AG08396 (cell line): ENCODE measurements around the gene PCDH15.
A peak's percentile ranks its signal among the peaks of the same experiment; 100 is the strongest.

Experiments
- DNase-seq: peaks from one replicate; pipeline ENCODE4 v3.0.0; 2012; ENCODE audit warnings: low spot score, mixed read lengths

Gene PCDH15

DNA sequence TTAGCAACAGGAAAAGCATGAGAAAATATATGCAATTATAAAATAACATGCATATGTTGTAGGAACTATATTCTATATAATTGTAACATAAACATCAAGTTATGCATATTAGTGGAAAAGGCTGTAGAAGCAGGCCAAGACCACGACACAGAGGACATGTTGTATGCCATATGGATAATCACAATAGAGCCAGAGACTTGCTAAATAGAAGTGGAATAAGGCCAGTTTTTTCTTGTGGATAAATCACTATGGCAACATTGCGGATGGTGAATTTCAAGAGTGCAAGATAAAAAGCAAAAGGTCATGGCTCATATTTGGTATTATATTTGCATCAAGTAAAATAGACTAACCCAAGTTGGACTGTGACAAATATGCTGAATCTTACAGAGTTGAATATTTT lies 93.0 kb downstream of the PCDH15 start:
- no peak for DNase-seq

DNA sequence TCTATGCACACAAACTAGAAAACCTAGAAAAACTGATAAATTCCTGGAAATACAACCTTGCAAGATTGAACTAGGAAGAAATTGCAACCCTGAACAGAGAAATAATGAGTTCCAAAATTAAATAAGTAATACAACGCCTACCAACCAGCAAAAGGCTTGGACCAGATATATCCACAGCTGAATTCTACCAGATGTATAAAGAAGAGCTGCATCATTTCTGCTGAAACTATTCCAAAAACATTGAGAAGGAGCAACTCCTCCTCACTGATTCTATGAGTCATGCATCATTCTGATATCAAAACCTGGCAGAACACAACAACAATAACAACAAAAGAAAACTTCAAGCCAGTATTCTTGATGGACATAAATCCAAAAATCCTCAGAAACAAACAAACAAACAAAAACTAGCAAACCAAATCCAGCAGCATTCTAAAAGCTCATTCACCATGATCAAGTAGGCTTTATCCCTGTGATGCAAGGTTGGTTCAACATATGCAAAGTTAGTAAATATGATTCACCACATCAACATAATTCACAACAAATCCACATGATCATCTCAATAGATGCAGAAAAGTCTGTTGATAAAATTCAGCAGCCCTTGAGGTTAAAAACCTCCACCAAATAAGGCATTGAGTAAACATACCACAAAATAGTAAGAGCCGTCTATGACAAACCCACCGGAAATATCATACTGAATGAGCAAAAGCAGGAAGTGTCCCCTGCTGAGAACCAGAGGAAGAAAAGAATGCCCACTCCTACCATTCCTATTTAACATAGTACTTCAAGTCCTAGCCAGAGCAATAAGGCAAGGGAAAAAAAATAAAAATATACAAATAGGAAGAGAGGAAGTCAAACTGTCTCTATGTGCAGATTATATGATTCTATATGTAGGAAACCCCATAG lies 98.2 kb downstream of the PCDH15 start:
- DNase-seq, result no peak

DNA sequence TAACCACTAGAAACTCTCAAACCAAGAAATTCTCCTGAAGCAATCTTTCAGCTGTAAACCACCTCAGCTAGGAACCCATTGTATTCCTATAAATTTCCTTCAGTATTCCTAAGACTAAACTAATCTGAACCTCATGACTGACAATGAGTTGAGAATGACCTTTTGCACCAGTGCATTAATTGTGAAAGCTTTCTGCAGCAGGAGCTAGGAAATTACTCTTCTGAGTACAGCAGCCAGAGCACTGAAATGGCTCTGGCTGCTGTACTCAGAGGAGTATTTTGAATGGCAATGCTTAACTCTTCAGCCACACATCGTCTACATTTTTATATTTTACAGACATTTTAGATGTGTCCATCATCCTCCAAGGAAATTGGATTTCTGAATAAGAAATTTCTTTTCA lies 109.7 kb downstream of the PCDH15 start:
- no peak for DNase-seq

DNA sequence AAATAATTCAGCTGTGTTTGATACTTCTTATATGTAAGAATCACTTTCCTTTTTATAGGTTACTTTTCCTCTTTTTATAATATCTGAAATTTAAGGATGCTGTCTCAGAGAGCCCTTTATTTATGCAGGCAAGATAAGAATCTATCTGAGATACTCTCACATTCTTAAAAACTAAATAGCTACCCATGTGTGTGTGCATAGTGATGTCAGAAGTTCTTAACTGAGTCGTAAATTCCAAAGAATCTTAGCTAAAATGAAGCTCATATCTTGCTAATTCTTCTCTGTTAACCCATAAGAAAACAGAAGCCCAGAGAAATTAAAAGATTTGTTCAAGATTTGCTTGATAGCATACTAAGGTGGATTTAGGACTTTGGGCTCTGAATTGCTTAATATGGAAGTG lies 118.5 kb downstream of the PCDH15 start:
- DNase-seq, result no peak

DNA sequence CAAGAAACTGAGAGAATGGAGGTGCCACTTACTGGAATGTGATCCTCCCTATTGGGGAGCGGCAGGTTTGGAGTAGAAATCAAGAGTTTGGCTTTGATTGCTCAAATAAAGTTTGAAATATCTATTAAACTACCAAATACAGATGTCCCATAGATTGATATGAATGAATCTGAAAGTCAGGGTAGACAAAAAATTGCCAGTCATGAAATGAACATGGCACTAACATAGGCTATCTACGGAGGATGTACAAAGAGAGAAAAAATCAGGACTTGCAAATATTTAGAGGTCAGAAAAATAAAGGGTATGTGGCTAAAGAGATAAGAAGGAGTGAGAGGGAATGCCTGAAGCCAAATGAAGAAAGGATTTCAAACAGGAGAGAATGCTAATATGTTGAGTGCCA lies 119.9 kb downstream of the PCDH15 start:
- no peak for DNase-seq

DNA sequence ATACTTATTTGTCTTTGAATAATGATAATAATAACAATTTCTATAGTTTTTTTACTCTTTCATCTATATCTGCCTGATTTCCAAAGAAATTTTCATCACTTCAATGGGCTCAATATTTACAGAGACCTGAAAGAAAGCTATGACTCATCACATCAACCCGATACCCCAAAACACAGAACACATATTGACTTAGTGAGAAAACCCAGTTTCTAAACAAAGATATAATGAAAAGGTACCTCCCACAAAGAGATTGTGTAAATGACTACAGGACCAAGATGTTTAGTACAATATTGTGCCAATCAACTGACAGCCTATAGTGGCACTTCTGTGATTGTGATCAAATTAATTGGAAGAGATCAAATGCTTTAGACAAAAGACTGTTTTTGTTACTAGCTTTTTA lies 133.9 kb downstream of the PCDH15 start:
- DNase-seq, result no peak

DNA sequence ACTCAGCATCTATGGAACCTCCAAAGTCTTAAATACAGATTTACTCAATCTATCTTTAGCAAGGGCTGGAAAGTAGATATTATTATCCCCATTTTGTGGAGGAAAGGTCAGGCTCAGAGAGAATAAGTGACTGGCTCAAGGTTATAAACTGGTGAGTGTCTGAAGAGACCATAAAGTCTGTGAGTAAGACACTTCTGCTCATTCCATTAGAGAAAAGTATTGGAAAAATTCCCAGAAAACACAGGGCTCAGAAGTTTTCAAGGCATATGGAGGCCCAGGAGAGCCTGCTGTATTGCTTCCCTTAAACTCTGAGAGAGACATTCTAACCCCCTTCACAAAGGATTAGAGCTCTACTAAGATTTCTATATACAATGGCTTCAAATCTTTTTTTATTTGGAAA lies 134.8 kb downstream of the PCDH15 start:
- DNase-seq, result no peak

DNA sequence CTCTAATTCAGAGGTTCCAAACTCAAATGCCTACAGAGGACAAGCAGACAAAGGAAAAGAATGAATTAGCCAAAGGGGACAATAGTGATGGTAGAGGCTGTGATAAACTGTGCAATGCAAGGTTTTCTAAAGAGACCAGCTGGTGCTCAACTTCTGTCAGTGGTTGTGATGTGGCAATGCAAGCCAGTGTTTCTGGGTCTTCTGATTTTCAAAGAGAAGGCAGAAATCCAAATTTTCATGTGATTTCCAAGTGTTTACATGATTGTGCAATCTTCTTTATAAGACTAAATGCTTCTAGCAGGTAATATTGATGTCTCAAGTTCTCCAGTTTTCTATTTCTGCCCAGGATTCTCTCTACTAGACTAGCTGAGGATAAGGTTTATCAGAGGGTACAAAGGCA lies 135.9 kb downstream of the PCDH15 start:
- no peak for DNase-seq

DNA sequence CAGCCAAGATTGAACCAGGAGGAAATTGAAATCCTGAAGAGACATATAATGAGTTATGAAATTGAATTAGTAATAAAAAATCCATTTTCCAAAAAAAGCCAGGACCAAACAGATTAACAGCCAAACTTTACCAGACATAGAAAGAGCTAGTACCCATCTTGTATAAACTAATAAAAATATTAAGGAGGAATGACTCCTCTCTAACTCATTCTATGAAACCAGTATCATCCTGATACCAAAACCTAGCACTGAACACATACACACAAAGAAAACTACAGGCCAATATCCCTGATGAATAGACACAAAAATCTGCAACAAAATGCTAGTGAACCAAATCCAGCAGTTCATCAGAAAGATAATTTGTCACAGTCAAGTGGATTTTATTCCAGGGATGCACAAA lies 140.6 kb downstream of the PCDH15 start:
- no peak for DNase-seq

DNA sequence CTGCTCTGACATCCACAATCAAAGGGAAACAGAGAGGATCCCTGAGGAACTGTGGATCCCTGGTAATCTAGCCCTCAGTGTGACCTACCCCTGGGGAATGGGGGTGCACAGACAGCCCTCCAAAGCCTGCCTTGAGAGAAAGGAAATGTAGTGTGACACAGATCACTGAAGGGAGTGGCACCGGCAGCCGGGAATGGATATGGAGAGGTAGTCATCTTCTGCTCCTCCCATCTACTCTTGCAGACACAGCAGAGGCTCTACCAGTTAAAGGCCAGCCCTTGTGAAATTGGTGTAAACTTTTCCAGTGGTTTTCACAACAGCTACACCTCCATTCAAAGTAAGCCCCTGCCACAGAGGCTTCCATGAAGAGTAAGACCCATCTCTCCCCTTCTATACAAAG lies 144.4 kb downstream of the PCDH15 start:
- peak; percentile 1 for DNase-seq

DNA sequence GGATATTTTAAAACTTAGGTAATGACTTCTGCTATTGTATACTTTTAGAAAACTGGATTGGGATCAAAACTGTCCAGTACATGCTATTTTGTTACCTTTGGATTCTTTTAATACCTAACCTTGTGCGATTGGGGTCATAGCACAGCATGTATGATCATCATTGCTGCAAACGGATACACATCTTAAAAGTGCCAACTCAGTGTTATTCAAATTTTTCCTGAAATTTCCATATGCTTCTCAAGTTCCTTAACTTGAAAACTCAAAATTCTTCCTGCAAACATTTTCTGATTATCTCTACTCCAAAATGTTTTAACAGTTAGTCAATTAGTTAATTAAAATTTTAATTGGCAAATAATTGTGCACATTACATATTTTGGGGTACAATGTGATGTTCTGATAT lies 147.5 kb downstream of the PCDH15 start:
- DNase-seq, result no peak

DNA sequence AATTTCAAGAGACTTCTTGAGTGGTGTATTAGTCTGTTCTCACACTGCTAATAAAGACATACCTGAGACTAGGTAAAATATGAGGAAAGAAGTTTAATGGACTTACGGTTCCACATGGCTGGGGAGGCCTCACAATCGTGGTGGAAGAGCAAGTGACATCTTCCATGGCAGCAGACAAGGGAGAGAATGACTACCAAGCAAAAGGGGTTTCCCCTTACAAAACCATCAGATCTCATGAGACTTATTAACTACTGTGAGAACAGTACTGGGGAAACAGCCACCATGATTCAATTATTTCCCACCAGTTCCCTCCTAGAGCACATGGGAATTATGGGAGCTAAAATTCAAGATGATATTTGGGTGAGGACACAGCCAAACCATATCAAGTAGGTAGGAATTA lies 150.5 kb downstream of the PCDH15 start:
- DNase-seq, result no peak

DNA sequence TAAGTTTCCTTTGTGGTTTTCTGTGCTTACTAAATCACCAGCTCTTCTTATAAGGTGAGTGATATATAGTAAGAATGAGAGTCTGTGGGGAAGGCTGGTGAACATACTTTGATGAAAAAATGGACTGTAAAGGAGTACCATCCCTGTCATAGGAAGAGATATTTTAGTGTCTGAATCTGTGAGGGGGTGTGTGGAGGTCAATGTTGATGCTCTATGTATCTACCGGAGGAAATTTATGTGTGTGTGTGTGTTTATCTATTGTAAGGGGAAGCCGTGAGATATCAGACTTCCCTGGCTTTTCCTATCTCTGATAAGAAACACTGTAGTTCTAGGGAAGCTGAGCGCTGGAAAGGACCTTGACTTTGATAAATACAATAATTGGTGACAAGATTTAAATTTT lies 179.0 kb downstream of the PCDH15 start:
- no peak for DNase-seq

DNA sequence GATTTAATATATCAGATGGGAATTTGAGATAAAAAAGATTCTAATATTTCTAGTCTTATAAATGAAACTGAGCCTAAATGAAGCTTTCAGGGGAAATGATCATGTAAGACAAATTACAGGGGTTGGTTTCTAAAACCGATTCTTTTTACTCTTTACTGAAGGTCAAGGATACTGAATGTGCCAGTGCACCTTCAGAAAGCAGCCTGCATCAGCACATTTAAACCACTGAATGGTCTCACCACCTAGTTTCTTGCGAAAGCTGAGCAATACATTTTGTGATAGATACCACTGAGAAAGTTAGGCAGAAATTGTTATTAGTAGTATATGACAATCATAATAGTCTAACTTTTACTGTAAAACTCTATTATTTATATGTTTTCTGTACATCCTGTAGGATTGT lies 180.7 kb downstream of the PCDH15 start:
- no peak for DNase-seq

DNA sequence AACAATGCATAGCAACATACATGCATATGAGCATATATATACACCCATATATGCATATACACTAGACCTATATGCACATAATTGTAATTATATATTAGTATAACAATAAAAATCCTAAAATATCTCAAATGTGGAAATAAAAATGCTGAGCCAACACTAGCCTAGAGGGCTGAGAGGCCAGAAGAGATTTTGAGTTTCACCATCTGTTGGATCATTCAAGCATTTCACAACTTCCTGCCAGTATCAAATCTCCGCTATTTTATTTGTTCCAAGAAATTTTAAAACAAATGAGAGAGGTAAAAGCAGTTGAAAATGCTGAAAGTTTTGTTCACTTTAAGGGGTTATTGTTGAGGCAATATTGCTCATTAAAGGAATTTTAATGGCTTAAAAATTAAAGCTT lies 187.0 kb downstream of the PCDH15 start:
- no peak for DNase-seq

DNA sequence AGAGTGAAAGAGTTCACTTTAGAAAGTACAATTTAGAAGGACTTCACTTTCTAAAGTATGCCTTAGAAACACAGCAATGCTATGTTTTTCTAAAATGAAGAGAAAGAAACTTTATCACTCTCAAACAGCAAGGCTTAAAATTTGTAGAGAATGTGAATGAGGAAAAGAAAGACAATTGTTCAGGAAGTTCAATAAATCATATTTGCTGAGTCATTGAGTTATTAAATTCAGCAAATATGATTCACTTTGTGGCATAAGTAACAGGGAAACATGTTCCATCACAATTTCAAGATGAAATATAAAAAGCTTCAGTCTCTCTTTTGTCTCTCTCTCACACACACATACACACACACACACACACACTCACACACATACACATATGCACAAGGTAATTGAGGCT lies 187.9 kb downstream of the PCDH15 start:
- no peak for DNase-seq

DNA sequence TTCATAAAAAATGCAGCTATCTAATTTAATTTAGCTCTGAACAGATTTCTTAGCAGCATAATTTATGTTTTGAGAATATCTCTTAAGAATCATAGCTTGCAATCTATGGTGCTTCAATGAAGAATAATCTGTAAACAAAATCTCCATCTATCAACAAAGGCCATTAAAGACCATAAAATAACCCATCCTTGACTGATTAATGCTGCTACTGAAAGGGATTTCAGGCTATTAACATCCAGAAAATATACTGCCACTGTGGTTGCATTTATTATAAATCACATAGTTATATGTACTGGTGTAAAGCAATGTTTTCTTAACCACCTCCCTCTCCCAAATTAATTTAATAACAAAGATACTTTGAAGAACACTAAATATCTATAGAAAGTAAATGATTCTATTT lies 191.6 kb downstream of the PCDH15 start:
- DNase-seq, result no peak

DNA sequence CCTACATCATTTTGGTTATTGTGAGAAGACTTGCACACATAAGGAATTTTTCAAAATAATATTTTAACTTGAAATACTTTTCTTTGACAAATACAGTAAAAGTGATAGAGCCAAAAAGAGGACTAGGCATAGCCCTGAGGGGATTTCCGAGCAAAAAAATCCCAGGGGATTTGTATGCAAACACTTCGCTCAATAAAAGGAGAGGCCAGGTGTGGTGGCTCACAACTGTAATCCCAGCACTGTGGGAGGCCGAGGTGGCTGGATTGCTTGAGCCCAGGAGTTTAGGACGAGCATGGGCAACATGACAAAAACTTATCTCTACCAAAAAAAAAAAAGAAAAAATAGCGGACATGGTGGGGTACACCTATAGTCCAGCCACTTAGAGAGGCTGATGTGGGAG lies 193.0 kb downstream of the PCDH15 start:
- DNase-seq, result no peak

DNA sequence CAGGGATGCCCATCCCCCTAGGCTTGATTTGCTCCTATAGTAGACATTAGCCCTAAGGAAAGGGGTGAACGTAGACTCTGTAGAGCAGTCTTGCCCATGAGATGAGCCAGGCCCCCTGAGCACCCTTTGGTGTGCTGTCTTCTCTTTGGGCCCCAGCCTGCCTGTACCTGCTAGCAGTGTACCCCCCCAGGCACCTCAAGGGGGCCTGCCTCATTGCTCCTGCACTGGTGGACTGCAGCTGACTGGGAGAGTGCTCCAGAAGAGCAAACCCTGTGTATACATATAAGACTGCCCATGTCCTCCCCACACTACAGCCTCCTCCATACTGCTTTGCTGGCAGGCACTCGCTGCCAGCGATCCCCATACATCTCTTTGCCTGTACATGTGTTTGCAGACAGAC lies 206.7 kb downstream of the PCDH15 start:
- no peak for DNase-seq

DNA sequence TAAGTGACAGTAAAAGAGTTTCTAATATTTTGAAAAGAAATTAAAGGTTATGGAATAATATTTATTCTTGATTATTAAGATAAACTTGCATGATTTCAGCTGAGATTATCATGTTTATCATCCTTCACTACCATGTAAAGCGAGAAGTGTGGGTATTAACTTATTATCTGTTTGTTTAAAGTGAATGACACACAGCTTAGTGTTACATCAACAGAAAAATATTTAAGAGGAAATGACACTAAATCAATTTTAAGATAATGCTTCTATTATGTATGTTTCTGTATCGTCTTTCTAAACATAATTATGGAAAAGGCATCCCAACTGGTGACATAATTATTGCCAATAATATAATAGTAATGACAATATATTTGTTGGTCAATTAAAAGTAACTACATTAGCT lies 213.1 kb downstream of the PCDH15 start:
- no peak for DNase-seq

DNA sequence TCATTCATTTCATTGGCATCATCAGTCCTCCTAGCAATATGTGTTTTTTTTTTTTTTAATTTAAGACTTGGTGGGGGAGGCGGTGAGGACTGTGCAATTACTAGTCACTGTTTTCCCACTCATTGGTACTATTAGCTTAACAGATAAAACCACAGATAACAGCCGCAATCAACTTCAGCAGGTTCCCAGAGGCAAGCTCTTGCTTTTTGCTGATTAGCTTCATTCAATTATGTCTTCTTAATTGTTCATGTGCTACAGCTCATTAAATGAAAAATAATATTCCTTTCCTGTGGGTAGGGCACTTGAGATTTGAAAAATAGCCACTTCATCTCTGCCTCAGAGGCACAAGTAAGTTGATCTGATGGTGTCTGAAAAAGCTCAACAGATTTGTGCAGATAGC lies 215.5 kb downstream of the PCDH15 start:
- DNase-seq, result no peak

DNA sequence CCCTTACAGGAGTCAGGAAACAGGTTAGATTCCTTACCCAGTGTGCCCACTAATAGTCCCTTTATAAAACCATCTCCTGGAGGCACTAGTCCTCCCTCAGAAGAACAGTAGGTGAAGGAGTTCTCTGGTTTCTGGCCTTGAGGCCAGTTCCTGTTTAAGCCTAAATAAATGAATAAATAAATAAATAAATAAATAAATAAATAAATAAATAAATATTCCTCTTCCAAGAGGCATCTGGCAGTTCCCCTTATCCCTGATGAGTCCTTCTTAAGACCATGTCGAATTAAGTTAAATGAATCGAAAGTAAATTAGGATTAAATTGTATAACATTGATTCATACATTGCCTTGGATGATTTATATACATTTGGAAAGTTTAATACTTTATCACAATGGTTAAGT lies 223.3 kb downstream of the PCDH15 start:
- no peak for DNase-seq

DNA sequence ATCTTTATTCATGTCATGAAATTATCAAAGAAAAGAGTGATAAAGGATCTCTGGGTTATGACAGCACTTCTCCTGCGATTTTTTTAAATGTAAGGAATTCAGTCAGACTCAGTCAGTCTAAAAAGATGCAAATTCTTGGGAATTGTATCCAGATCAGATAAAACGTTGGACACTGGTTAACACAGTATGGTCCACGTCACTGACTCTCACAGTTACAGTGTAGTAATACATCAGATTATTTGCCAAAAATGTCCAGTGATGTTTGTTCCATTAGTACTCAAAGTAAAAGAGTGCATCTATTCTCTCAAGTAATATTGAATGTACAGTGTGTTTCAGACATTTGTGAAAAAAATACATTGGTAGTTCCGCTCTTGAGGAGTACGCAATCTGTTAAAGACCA lies 224.5 kb downstream of the PCDH15 start:
- no peak for DNase-seq

DNA sequence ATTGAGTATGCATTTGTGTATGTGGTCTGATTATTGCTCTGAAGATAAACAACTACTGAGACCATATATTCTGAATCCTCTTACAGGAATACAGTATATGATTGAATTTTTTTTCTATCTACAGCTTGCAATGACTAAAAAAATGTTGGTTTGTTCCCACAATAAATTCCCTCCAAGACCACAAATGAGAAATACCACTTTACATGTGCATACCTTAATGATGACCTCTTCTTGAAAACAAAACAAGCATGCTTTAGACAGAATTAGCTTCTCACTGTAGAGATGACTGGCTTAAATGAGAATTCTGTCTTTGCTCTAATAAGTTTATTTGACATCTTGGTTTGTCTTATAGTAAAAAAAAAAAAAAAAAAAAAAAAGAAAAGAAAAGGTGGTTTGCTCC lies 241.5 kb downstream of the PCDH15 start:
- DNase-seq, result no peak
